RWPE2 (cell line): ENCODE results near the gene B2M.
"Not testable (repeated sequence)": the region's sequence is repeated elsewhere in the genome, so short reads cannot be mapped to it uniquely, and the experiment has no call there.

Source experiments
- ATAC-seq: fragments of 200-7000 bp; cut with Tn5 transposase; 3 replicates; pipeline ENCODE4 v1.9.1; 2021; ENCODE audit warnings: low read depth
- DNase-seq: peaks from one replicate; pipeline ENCODE4 v3.0.0-alpha.2; 2020; ENCODE audit warnings: low spot score
- H3K27ac ChIP-seq: fragments of 450-650 bp; 2 replicates; pipeline ENCODE4 v1.5.1; 2017; ENCODE audit warnings: mild to moderate bottlenecking; ENCODE audit not compliant: poor library complexity, severe bottlenecking
- H3K27me3 ChIP-seq: fragments of 250-450 bp; sonication (Bioruptor Pico); 2 replicates; pipeline ENCODE4 v1.5.1; 2021; ENCODE audit warnings: mild to moderate bottlenecking, moderate library complexity; ENCODE audit not compliant: insufficient read depth, poor library complexity, severe bottlenecking
- H3K36me3 ChIP-seq: fragments of 250-450 bp; sonication (Bioruptor Pico); 2 replicates; pipeline ENCODE4 v1.5.1; 2020; ENCODE audit warnings: low read depth, mild to moderate bottlenecking, moderate library complexity
- H3K4me1 ChIP-seq: fragments of 250-450 bp; sonication (Bioruptor Pico); 2 replicates; pipeline ENCODE4 v1.5.1; 2021; ENCODE audit warnings: mild to moderate bottlenecking, moderate library complexity; ENCODE audit not compliant: insufficient read depth, poor library complexity, severe bottlenecking
- H3K4me3 ChIP-seq: fragments of 250-450 bp; sonication (Bioruptor Pico); 2 replicates; pipeline ENCODE4 v1.5.1; 2021; ENCODE audit warnings: mild to moderate bottlenecking, moderate library complexity; ENCODE audit not compliant: severe bottlenecking
- H3K9me3 ChIP-seq: fragments of 250-450 bp; sonication (Bioruptor Pico); 2 replicates; pipeline ENCODE4 v1.5.1; 2021; ENCODE audit warnings: mild to moderate bottlenecking, moderate library complexity; ENCODE audit not compliant: severe bottlenecking
- CTCF ChIP-seq: fragments of 450-650 bp; IDR thresholded peaks from one replicate; pipeline ENCODE4 v1.5.1; 2017; ENCODE audit warnings: mild to moderate bottlenecking, moderate library complexity; ENCODE audit not compliant: poor library complexity, severe bottlenecking

Gene B2M

GRCh38 chr15:44738340-44738984, 27.1 kb downstream of the B2M start:
- no peak for DNase-seq

GRCh38 chr15:44739222-44739847, 28.0 kb downstream of the B2M start:
- H3K4me3 ChIP-seq, H3K36me3 ChIP-seq, DNase-seq, H3K27ac ChIP-seq, H3K27me3 ChIP-seq, H3K9me3 ChIP-seq, ATAC-seq, H3K4me1 ChIP-seq: not testable (repeated sequence)

More at GRCh38 chr15:44738340-44738984, 27.1 kb downstream of the B2M start:
- peaks cover 3% of the 10 kb centered on the region for H3K27me3 ChIP-seq
- no peaks in the 10 kb centered on the region for H3K36me3 ChIP-seq
- peak; percentile 99 for TF ChIP-seq CTCF
- H3K4me3 ChIP-seq: no peak overlapping the region
- 0 out of 3 replicates have a peak, but pooled peaks have one; percentile 31 for ATAC-seq
- no peak overlapping the region for H3K27ac ChIP-seq
- H3K9me3 ChIP-seq: no peaks in the 10 kb centered on the region
- peaks cover 7% of the 10 kb centered on the region for H3K4me1 ChIP-seq

GRCh38 chr15:44743454-44743853, 32.1 kb downstream of the B2M start:
- not testable (repeated sequence) for ATAC-seq, H3K27me3 ChIP-seq, H3K9me3 ChIP-seq, H3K4me3 ChIP-seq, DNase-seq, H3K27ac ChIP-seq, H3K4me1 ChIP-seq, H3K36me3 ChIP-seq

- TF ChIP-seq CTCF: no peak
- H3K4me3 ChIP-seq: no peak overlapping the region
- H3K36me3 ChIP-seq: no peaks in the 10 kb centered on the region
- peaks cover 5% of the 10 kb centered on the region for H3K9me3 ChIP-seq
- ATAC-seq (no peak), DNase-seq (no peak)
- no peaks in the 10 kb centered on the region for H3K27me3 ChIP-seq
- no peak overlapping the region for H3K27ac ChIP-seq
- no peaks in the 10 kb centered on the region for H3K4me1 ChIP-seq
Observed at GRCh38 chr15:44753345-44753744, 42.0 kb downstream of the B2M start.

- Histone ChIP-seq H3K4me1 (no peaks in the 10 kb centered on the region), H3K9me3 (no peaks in the 10 kb centered on the region), H3K36me3 (no peaks in the 10 kb centered on the region), H3K4me3 (no peak overlapping the region), H3K27me3 (peaks cover 13% of the 10 kb centered on the region), H3K27ac (no peak overlapping the region)
- ATAC-seq: no peak
- TF ChIP-seq CTCF: no peak
- DNase-seq: no peak
Observed at GRCh38 chr15:44763187-44763586, 51.9 kb downstream of the B2M start.

- H3K9me3 ChIP-seq: no peaks in the 10 kb centered on the region
- no peaks in the 10 kb centered on the region for H3K4me1 ChIP-seq
- ATAC-seq (no peak), DNase-seq (no peak)
- peaks cover 13% of the 10 kb centered on the region for H3K27me3 ChIP-seq
- H3K4me3 ChIP-seq: no peak overlapping the region
- no peak overlapping the region for H3K27ac ChIP-seq
- TF ChIP-seq CTCF: no peak
- H3K36me3 ChIP-seq: no peaks in the 10 kb centered on the region
Observed at GRCh38 chr15:44763848-44764247, 52.5 kb downstream of the B2M start.
